DND-41 (cell line): ENCODE data around the gene ETV4.

ENCODE experiments used
- ATAC-seq: fragments of 200-7000 bp; cut with Tn5 transposase; 3 replicates; pipeline ENCODE4 v1.9.1; 2021; ENCODE audit warnings: low read depth; ENCODE audit not compliant: insufficient read depth
- DNase-seq: peaks from one replicate; pipeline ENCODE4 v3.0.0-alpha.2; 2020
- H2AFZ ChIP-seq: 2 replicates; pipeline ENCODE4 v1.6.0; 2012; ENCODE audit warnings: low read depth, low read length
- H3K27ac ChIP-seq: 2 replicates; pipeline ENCODE4 v1.5.1; 2012; ENCODE audit warnings: low read length, inconsistent platforms
- H3K27me3 ChIP-seq: fragments of 200-600 bp; sonication (generic); 2 replicates; pipeline ENCODE4 v1.6.0; 2012; ENCODE audit warnings: low read length, mild to moderate bottlenecking, inconsistent platforms; ENCODE audit not compliant: insufficient read depth, poor library complexity
- H3K36me3 ChIP-seq: 2 replicates; pipeline ENCODE4 v1.5.1; 2012; ENCODE audit warnings: low read length, inconsistent platforms; ENCODE audit not compliant: insufficient read depth
- H3K4me1 ChIP-seq: 2 replicates; pipeline ENCODE4 v1.5.1; 2012; ENCODE audit warnings: mild to moderate bottlenecking, low read length; ENCODE audit not compliant: insufficient read depth
- H3K4me2 ChIP-seq: 2 replicates; pipeline ENCODE4 v1.6.0; 2012; ENCODE audit warnings: mild to moderate bottlenecking, moderate library complexity, low read length, inconsistent platforms; ENCODE audit not compliant: insufficient read depth
- H3K4me3 ChIP-seq, 2 experiments: fragments of 200-600 bp in 1 of 2; shearing (Covaris generic) in 1 of 2; 2 replicates each; pipeline ENCODE4 v1.5.1; 2012 to 2016; ENCODE audit warnings: inconsistent platforms in 2 of 2, low read length in 2 of 2, mild to moderate bottlenecking in 2 of 2, low read depth in 1 of 2, moderate library complexity in 1 of 2
- H3K79me2 ChIP-seq: 2 replicates; pipeline ENCODE4 v1.6.0; 2012; ENCODE audit warnings: low read length, inconsistent platforms; ENCODE audit not compliant: insufficient read depth
- H3K9ac ChIP-seq: 2 replicates; pipeline ENCODE4 v1.6.0; 2012; ENCODE audit warnings: low read depth, mild to moderate bottlenecking, inconsistent platforms, low read length, moderate library complexity
- H3K9me3 ChIP-seq: 2 replicates; pipeline ENCODE4 v1.5.1; 2012; ENCODE audit warnings: low read length, moderate library complexity, mild to moderate bottlenecking, inconsistent platforms; ENCODE audit not compliant: insufficient read depth, severe bottlenecking
- H4K20me1 ChIP-seq: 2 replicates; pipeline ENCODE4 v1.6.0; 2012; ENCODE audit warnings: low read length; ENCODE audit not compliant: insufficient read depth
- EZH2 ChIP-seq: IDR thresholded peaks from 3 replicates; pipeline ENCODE4 v1.6.1; 2012; ENCODE audit warnings: borderline replicate concordance, low read depth, mild to moderate bottlenecking, moderate library complexity, low read length, inconsistent platforms; ENCODE audit not compliant: severe bottlenecking
- TF ChIP-seq, protein P1 (sequence below): IDR thresholded peaks from 2 replicates; pipeline ENCODE4 v1.5.1; 2012; ENCODE audit warnings: borderline replicate concordance, low read length, moderate library complexity, mild to moderate bottlenecking; ENCODE audit not compliant: poor library complexity, severe bottlenecking; ENCODE audit errors: extremely low read depth

Gene ETV4

DNA sequence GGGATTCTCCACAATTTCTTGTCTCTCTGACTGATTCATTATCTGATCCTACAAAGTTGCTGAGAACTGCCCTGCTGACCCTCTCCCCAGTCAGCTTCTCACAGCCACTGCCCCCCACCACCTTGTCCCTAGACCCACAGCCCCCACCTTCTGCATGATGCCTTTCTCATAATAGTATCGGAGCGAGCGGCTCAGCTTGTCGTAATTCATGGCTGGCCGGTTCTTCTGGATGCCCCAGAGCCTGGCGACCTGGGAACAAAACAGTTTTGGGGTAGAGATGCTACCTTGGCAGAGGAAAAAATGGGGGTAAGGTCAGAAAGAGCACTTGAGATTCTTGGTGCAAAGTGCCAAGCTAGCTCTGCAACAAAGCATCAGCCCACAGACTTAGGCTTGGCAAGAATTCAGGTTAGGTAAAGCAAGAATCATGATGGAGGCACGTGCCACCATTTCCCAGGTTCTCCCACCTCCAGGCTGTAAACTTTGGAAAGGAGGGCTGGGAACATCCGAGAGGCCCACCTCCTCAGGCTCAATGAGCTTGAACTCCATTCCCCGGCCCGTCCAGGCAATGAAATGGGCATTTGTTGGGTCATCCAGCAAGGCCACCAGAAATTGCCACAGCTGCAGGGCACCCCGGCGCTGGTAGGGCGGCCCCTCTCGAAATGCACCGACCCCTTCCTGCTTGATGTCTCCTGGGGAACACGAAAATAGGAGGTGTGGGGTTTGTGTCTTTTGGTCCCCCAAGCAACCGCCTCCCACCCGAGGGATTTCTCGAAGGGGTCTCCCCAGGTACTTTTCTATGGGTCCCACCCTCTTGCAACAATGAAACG, 16.9 kb downstream of the ETV4 start:
- no peaks in the 10 kb centered on the region for H3K4me1 ChIP-seq
- DNase-seq (no peak), ATAC-seq (no peak)
- no peak for TF ChIP-seq EZH2
- TF ChIP-seq, protein P1, sequence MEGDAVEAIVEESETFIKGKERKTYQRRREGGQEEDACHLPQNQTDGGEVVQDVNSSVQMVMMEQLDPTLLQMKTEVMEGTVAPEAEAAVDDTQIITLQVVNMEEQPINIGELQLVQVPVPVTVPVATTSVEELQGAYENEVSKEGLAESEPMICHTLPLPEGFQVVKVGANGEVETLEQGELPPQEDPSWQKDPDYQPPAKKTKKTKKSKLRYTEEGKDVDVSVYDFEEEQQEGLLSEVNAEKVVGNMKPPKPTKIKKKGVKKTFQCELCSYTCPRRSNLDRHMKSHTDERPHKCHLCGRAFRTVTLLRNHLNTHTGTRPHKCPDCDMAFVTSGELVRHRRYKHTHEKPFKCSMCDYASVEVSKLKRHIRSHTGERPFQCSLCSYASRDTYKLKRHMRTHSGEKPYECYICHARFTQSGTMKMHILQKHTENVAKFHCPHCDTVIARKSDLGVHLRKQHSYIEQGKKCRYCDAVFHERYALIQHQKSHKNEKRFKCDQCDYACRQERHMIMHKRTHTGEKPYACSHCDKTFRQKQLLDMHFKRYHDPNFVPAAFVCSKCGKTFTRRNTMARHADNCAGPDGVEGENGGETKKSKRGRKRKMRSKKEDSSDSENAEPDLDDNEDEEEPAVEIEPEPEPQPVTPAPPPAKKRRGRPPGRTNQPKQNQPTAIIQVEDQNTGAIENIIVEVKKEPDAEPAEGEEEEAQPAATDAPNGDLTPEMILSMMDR = no peak
- no peak overlapping the region for H2AFZ ChIP-seq
- H3K27ac ChIP-seq = no peak overlapping the region
- no peaks in the 10 kb centered on the region for H3K27me3 ChIP-seq
- no peaks in the 10 kb centered on the region for H3K79me2 ChIP-seq
- H3K36me3 ChIP-seq = peaks cover 50% of the 10 kb centered on the region
- H3K9ac ChIP-seq = no peak overlapping the region
- no peaks in the 10 kb centered on the region for H3K9me3 ChIP-seq
- H3K4me2 ChIP-seq = no peak overlapping the region
- H4K20me1 ChIP-seq = peaks cover 13% of the 10 kb centered on the region
- H3K4me3 ChIP-seq = no peak overlapping the region

DNA sequence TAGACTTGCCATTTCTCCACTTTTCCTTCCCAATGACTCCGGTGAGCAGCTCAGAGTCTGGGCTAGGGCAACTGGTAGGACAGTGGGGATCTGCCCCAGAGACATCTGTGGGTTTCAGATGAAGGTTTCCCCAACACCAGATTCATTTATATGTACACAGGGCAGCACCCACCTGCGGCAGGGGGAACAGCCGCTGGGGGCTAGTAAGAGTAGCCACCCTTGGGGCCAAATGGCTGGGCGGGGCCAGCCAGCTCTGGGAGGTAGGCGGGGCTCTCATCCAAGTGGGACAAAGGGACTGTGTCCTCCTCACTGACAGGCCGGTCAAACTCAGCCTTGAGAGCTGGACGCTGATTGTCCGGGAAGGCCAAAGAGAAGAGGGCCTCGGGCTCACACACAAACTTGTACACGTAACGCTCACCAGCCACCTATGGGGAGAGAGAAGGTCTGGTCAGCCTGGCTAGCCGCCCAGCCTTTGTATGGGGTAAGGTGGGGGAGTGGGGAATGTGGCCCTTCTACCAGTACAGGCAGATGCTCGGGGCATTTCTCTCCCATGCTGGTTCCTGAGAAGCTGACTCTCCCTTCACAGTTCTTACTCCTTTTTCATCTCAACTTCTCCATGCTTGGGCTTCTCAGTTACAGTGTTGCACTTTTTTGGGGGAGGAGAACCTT, 17.7 kb downstream of the ETV4 start:
- Histone ChIP-seq H3K27me3 (no peaks in the 10 kb centered on the region), H3K79me2 (no peaks in the 10 kb centered on the region), H3K9ac (no peak overlapping the region), H3K4me1 (no peaks in the 10 kb centered on the region), H4K20me1 (peaks cover 13% of the 10 kb centered on the region), H3K36me3 (peaks cover 58% of the 10 kb centered on the region), H3K27ac (no peak overlapping the region), H3K9me3 (no peaks in the 10 kb centered on the region), H2AFZ (no peak overlapping the region), H3K4me3 (no peak overlapping the region), H3K4me2 (no peak overlapping the region)
- TF ChIP-seq EZH2 = no peak
- TF ChIP-seq, protein P1 = no peak
- ATAC-seq (no peak; the same call in 2 of the 3 replicates), DNase-seq (no peak)

DNA sequence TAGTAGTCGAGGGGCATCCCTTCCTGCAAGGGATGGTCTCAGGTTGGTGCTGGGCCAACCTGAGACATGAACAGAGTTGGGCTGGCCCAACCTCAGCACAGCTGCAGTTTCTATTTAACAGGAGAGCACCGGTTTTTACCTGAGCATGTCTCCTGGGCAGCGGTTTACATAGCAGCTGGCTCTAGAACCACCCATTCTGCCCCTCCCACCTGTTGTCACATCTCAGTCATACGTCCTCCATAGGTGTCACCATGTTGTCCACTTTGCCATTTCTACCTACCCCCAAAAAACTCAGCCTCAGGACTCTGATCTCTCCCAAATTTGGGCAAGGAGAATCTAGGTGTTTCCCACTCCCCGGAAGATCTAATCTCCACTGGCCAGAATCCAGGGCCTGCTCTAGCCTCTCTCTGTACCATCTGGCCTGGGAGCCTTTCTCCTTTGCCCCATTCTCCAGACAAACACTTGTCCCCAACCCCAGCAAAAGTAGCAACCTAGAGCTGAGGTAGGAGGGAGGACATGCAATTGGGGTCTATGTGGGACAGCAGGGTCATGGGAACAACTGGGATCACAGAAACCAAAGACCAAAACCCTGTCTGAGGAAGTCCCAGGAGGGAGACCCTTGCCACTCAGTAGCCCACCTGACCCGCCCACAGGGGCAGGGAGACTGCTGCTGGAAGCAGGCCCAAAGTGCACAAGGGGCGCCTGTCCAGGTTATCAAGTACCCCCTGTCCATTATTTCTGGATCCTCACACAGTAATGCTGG, 19.1 kb downstream of the ETV4 start:
- no peak overlapping the region for H3K27ac ChIP-seq
- H3K27me3 ChIP-seq = no peaks in the 10 kb centered on the region
- no peak overlapping the region for H3K9ac ChIP-seq
- no peak for DNase-seq
- no peak for ATAC-seq
- no peak for TF ChIP-seq EZH2
- TF ChIP-seq, protein P1 = no peak
- H4K20me1 ChIP-seq = peaks cover 13% of the 10 kb centered on the region
- H3K4me3 ChIP-seq = no peak overlapping the region
- no peak overlapping the region for H3K4me2 ChIP-seq
- H3K79me2 ChIP-seq = no peaks in the 10 kb centered on the region
- no peaks in the 10 kb centered on the region for H3K9me3 ChIP-seq
- H3K4me1 ChIP-seq = no peaks in the 10 kb centered on the region
- peaks cover 66% of the 10 kb centered on the region for H3K36me3 ChIP-seq
- no peak overlapping the region for H2AFZ ChIP-seq
